ENCODE measurements around the gene MARK4.

Gene MARK4

GRCh38 chr19:45238556-45238955 is 12.5 kb upstream of the MARK4 start:
- no peak overlapping the region for H3K4me3 ChIP-seq (ENCODE audit: low read depth, low read length)
- TF ChIP-seq, protein P1, sequence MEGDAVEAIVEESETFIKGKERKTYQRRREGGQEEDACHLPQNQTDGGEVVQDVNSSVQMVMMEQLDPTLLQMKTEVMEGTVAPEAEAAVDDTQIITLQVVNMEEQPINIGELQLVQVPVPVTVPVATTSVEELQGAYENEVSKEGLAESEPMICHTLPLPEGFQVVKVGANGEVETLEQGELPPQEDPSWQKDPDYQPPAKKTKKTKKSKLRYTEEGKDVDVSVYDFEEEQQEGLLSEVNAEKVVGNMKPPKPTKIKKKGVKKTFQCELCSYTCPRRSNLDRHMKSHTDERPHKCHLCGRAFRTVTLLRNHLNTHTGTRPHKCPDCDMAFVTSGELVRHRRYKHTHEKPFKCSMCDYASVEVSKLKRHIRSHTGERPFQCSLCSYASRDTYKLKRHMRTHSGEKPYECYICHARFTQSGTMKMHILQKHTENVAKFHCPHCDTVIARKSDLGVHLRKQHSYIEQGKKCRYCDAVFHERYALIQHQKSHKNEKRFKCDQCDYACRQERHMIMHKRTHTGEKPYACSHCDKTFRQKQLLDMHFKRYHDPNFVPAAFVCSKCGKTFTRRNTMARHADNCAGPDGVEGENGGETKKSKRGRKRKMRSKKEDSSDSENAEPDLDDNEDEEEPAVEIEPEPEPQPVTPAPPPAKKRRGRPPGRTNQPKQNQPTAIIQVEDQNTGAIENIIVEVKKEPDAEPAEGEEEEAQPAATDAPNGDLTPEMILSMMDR (IDR thresholded peaks at IDR 0.05; ENCODE audit: borderline replicate concordance, insufficient read depth, low read depth, low read length) = no peak

DNA sequence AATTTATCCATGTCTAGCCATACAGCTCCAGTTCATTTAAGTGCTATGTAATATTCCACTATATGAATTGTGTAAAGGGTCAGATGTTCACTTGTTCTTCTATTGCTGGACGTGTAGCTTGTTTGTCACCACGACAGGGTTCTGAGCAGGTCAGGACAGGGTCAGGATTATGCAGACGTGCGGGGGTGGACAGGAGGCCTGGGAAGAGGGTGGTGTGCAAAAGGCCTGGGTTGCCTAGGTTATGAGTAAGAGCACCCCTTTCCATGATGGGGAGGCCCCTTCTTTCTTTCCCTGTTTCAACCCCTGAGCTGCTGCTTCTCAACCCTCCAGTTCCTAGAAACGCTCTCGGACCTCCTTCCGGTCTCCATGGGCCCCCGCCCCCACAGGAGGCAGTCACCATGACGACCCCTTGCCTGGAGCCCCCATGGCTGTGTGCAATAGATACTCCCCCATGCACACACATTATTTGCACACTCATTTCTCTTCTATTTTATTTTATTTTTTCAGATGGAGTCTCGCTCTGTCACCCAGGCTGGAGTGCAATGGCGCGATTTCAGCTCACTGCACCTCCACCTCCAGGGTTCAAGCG is 7.8 kb upstream of the MARK4 start:
- TF ChIP-seq, protein P1 (IDR thresholded peaks at IDR 0.05; ENCODE audit: borderline replicate concordance, insufficient read depth, low read depth, low read length) = no peak
- no peak overlapping the region for H3K4me3 ChIP-seq (ENCODE audit: low read depth, low read length)

DNA sequence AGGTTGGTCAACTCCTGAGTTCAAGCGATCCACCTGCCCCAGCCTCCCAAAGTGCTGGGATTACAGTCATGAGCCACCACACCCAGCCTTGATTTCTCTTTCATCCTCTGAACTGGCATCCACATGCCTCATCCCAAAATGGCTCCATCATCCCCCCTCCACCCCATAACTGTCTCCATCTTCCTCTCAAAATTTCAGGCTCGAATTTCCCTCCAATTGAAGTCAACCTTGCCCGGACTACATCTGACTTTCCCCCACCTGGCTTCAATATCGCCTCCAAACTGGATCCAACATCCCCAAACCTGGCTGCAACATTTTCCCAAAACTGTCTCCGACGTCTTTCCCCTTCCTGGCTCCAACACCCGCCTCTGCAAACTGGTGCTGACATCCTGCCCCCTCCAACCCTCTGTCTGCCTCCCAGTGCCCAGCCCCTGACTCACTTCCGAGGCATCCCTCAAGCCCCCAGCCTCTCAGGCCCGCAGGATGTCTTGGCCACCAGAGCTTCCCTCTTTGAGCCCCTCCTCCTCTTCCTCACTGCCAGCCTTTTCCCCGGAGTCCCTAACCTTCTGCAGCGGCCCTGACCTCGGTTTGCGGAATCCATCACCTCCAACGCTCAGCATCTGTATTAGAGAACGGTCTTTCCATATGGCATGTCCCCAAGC is 6.8 kb upstream of the MARK4 start:
- H3K4me3 ChIP-seq (ENCODE audit: low read depth, low read length) = no peak overlapping the region
- TF ChIP-seq, protein P1 (IDR thresholded peaks at IDR 0.05; ENCODE audit: borderline replicate concordance, insufficient read depth, low read depth, low read length) = no peak

- TF ChIP-seq, protein P1 (IDR thresholded peaks at IDR 0.05; ENCODE audit: borderline replicate concordance, insufficient read depth, low read depth, low read length) = no peak
- H3K4me3 ChIP-seq (ENCODE audit: low read depth, low read length) = no peak within 1 kb of the TSS
Measured at GRCh38 chr19:45245334-45245787, 5.7 kb upstream of the MARK4 start, which contains the start of gene EXOC3L2. Gene EXOC3L2, minus strand, starts transcription at chr19:45245407. Its CDS starts 6,362 bp downstream, at chr19:45239045.

DNA sequence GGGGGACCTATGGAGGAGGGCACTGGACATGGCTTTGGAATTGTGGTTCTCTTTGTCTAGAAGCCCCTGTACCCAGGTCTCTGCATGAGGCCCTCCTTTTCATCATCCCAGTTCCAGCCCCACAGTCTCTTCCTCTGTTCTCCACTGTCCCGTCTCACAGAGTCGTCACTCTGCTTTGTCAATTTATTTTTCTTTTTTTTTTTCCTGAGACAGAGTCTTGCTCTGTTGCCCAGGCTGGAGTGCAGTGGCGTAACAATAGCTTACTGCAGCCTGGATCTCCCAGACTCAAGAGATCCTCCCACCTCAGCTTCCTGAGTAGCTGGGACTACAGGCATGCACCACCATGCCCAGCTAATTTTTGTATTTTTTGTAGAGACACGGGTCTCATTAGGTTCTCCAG is 5.2 kb upstream of the MARK4 start:
- TF ChIP-seq, protein P1 (IDR thresholded peaks at IDR 0.05; ENCODE audit: borderline replicate concordance, insufficient read depth, low read depth, low read length) = no peak
- no peak overlapping the region for H3K4me3 ChIP-seq (ENCODE audit: low read depth, low read length)

GRCh38 chr19:45247136-45247535 is 3.9 kb upstream of the MARK4 start:
- TF ChIP-seq, protein P1 (IDR thresholded peaks at IDR 0.05; ENCODE audit: borderline replicate concordance, insufficient read depth, low read depth, low read length) = no peak
- no peak overlapping the region for H3K4me3 ChIP-seq (ENCODE audit: low read depth, low read length)
